HG03159 (cell line): ENCODE results near the gene GJA10.
"Not testable (repeated sequence)": the region's sequence is repeated elsewhere in the genome, so short reads cannot be mapped to it uniquely, and the experiment has no call there.

Source experiments
- ATAC-seq: cut with Tn5 transposase; IDR thresholded peaks from one replicate; pipeline ENCODE4 v1.9.1; 2021; ENCODE audit warnings: mild to moderate bottlenecking, moderate library complexity; ENCODE audit not compliant: unreplicated experiment

GJA10 gene

GRCh38 chr6:89894169-89894568 is at the start of gene GJA10:
TSS of gene GJA10 (plus strand) at chr6:89894469. CDS start at chr6:89894469, 0 bp downstream.
- ATAC-seq, result no peak

DNA sequence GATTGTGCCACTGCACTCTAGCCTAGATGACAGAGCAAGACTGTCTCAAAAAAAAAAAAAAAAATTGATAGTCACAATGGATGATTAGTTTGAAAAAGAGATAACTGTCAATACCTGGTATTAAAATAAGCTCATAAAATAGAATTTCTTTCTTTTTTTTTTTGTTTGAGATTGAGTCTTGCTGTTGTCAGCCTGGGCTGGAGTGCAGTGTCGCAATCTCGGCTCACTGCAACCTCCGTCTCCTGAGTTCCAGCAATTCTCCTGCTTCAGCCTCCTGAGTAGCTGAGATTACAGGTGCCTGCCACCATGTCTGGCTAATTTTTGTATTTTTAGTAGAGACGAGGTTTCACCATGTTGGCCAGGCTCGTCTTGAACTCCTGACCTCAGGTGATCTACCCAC is 46.8 kb upstream of the GJA10 start:
- not testable (repeated sequence) for ATAC-seq

DNA sequence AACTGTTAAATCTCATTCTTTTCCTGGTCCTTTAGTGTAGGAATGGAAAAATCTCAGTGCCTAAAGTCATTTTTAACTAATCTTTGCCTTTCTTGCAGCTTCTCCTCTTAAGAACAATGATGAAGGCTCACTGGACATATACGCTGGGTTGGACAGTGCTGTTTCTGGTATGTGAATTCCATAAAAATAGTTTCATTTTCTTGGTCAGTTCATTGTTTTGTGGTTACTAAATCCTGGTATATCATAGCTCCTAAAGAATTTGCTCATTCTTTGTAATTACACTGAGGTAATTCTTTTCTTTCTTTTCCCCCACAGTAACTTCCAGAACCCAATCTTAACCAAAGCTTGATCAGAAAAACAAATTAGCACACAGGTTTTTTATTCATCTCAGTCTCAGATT is 41.2 kb upstream of the GJA10 start:
- no peak for ATAC-seq

DNA sequence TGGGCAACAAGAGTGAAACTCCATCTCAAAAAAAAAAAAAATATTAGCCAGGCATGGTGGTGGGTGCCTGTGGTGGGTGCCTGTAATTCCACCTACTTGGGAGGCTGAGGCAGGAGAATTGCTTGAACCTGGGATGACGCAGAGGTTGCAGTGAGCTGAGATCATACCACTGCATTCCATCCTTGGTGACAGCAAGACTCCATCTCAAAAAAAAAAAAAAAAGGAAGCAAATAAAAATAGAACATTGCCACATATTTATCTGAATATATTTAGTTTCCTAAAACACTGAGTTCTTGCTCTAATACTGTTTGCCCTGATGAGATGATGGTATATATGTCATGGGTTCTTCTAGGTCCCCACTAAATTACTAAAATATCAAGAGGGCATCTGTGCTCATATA is 36.2 kb upstream of the GJA10 start:
- ATAC-seq, result no peak

GRCh38 chr6:89859744-89860143 is 34.5 kb upstream of the GJA10 start:
- ATAC-seq, result peak; percentile 60

- ATAC-seq, result peak; percentile 72
Observed at GRCh38 chr6:89862273-89862672, 32.0 kb upstream of the GJA10 start.

GRCh38 chr6:89862698-89863097 is 31.6 kb upstream of the GJA10 start:
- no peak for ATAC-seq

DNA sequence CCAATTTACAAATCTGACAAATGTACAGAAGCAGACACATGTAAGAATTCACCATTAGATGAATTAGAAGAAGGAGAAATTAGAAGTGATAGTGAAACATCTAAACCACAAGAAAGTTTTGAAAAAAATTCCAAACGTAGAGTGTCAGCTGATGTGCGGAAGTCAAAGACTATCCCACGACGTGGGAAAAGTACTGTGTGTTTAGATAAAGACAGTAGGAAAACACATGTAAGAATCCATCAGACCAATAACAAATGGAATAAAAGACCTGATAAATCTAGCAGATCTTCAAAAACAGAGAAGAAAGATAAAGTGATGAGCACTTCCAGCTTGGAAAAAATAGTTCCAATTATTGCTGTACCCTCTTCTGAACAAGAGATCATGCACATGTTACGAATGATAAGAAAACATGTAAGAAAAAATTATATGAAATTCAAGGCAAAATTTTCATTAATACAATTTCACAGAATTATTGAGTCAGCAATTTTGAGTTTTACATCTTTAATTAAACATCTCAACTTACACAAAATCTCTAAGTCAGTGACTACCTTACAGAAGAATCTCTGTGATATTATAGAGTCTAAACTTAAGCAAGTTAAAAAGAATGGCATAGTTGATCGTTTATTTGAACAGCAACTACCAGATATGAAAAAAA is 28.1 kb upstream of the GJA10 start:
- ATAC-seq, result no peak

- no peak for ATAC-seq
Observed at GRCh38 chr6:89873721-89874120, 20.5 kb upstream of the GJA10 start.

GRCh38 chr6:89874438-89874837 is 19.8 kb upstream of the GJA10 start:
- ATAC-seq, result no peak

- ATAC-seq, result no peak
Observed at GRCh38 chr6:89886378-89887120, 7.7 kb upstream of the GJA10 start.

- ATAC-seq, result no peak
Observed at GRCh38 chr6:89887452-89888137, 6.7 kb upstream of the GJA10 start.

GRCh38 chr6:89888138-89888514 is 6.1 kb upstream of the GJA10 start:
- ATAC-seq, result no peak

DNA sequence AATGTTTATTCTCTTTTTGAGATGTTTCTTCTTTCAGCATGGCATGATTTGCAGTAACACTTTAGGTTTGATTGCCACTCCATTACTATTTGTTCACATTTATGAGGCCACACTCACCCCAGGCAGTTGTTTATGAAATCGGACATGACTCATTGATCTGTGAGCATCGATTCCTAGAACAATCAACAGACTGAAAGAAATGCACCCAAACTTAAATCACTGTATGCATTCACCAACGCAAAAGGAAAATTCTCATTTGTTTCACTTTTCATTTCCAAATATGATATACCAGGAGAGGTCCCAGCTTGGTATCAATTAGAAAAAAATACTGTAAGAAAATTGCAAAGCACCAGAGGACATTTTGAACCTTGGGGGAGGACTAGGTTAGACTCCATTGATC is 5.4 kb upstream of the GJA10 start:
- no peak for ATAC-seq

- not testable (repeated sequence) for ATAC-seq
Observed at GRCh38 chr6:89890845-89891528, 3.3 kb upstream of the GJA10 start.

DNA sequence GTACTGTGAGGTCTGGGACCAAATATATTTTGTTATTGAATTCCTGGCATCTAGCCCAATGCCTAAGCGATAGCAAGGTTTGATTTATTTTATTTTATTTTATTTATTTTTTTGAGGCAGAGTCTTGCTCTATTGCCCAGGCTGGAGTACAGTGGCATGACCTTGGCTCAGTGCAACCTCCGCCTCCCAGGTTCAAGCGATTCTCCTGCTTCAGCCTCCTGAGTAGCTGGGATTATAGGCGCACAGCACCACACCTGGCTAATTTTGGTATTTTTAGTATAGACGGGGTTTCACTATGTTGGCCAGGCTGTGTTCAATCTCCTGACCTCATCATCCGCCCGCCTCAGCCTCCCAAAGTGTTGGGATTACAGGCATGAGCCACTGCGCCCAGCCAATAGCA is 1.7 kb upstream of the GJA10 start:
- not testable (repeated sequence) for ATAC-seq

- ATAC-seq, result no peak
Observed at GRCh38 chr6:89895276-89895874, 1.1 kb downstream of the GJA10 start.

- not testable (repeated sequence) for ATAC-seq
Observed at GRCh38 chr6:89910001-89910901, 16.0 kb downstream of the GJA10 start.

DNA sequence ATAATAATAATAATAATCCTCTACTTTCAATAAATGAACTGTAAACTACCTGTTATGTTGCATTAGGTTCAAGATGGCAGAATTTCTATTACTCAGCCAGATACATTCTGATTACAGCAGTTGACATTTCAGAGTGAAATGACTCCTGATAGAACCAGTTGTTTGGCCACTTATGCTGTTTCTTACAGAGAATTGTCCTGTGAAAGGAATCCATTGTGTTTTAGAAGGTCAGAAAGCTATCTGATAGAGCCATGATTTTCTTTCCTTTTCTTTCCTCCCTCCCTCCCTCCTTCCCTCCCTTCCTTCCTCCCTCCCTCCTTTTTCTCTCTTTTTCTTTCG is 16.6 kb downstream of the GJA10 start:
- no peak for ATAC-seq
